B cell (primary cell): ENCODE measurements around the gene NXNL2.

Experiments
- EZH2 ChIP-seq: IDR thresholded peaks from 2 replicates; pipeline ENCODE4 v1.6.1; 2012; ENCODE audit warnings: borderline replicate concordance, low read depth, mild to moderate bottlenecking, moderate library complexity, low read length; ENCODE audit not compliant: insufficient read depth, poor library complexity, severe bottlenecking
- TF ChIP-seq, protein P1 (sequence below): fragments of 200-600 bp; IDR thresholded peaks from one replicate; pipeline ENCODE4 v1.8.0; 2022; ENCODE audit warnings: antibody characterized with exemption, mild to moderate bottlenecking

DNA sequence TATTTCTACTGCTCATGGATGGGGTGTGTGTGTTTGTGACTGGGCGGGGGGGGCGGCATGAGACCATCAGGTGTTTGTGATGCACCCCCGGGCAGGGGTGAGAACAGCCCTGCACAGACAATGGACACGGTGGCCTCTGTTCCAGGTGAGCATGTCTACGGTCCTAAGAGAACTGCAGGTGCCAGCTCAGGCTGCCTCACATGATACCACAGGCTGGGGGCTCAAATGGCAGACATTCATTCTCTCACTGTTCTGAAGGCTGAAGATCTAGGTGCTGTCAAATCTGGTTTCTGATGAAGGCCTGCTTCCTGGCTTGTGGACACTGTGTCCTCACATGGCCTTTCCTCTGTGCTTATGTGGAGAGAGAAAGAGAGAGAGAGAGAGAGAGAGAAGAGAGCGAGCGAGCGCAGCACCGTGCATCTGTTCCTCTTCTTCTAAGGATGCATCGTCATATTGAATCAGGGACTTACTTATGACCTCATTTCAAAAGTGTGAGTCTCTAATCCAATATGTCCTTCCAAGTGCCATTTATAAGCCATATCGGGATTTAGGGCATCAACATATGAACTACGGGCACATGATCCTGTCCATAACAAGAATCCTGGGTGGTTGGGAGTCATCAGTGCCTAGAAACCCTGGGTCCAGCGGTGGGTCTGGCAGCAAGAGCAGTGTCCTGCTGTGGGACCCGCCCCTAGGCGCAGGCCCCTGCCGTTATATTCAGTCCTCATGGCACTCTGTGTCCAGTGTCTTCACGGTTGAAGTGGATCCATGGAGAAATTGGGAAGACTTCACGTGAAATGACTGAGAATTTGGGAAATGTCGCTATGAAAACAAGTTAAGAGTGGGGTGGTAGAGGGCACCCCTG lies 42.5 kb downstream of the NXNL2 start:
- TF ChIP-seq, protein P1, sequence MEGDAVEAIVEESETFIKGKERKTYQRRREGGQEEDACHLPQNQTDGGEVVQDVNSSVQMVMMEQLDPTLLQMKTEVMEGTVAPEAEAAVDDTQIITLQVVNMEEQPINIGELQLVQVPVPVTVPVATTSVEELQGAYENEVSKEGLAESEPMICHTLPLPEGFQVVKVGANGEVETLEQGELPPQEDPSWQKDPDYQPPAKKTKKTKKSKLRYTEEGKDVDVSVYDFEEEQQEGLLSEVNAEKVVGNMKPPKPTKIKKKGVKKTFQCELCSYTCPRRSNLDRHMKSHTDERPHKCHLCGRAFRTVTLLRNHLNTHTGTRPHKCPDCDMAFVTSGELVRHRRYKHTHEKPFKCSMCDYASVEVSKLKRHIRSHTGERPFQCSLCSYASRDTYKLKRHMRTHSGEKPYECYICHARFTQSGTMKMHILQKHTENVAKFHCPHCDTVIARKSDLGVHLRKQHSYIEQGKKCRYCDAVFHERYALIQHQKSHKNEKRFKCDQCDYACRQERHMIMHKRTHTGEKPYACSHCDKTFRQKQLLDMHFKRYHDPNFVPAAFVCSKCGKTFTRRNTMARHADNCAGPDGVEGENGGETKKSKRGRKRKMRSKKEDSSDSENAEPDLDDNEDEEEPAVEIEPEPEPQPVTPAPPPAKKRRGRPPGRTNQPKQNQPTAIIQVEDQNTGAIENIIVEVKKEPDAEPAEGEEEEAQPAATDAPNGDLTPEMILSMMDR, result no peak
- no peak for TF ChIP-seq EZH2
